ENCODE results near the gene DLG2.

DLG2 gene

DNA sequence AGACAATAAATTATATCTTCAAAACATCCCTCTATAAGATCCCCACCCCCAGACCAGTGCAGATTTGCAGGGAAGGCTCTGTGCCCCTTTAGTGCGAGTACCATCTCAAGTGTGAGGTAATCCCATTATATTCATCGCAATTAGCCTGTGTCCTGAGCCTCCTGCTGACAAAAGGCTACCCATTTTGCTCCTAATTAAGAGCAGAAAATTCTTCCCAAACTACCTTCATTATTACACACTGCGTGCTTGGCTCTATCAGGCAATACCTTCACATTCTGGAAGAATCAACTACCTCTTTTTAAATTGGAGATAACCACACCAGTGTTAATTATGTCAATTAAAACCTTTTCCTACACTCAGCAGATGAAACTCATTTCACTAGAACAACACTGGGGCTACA, 1207.5 kb downstream of the DLG2 start:
- no peak overlapping the region for H3K4me3 ChIP-seq (ENCODE audit: low read depth, low read length)
- TF ChIP-seq CTCF (IDR thresholded peaks at IDR 0.05; ENCODE audit: borderline replicate concordance, insufficient read depth, low read depth, low read length), result no peak

DNA sequence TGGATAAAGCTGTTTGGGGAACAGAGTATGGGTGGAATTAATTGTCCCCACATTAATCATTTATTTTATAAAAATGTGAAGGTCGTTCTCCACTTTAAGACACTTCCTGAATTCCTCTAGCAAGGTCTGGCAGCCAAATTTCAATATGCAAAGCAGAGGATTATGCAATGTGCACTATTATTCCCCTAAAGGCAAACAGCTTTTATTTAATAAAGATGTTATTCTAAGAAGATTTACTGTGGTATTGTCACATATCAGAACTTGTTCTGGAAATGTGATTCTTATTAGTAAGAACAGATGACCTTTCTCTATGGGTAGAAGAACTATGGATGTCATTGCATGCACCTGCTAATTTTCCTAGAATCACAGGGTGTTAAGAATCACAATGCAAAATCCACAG, 1212.2 kb downstream of the DLG2 start:
- no peak for TF ChIP-seq CTCF (IDR thresholded peaks at IDR 0.05; ENCODE audit: borderline replicate concordance, insufficient read depth, low read depth, low read length)
- no peak overlapping the region for H3K4me3 ChIP-seq (ENCODE audit: low read depth, low read length)

DNA sequence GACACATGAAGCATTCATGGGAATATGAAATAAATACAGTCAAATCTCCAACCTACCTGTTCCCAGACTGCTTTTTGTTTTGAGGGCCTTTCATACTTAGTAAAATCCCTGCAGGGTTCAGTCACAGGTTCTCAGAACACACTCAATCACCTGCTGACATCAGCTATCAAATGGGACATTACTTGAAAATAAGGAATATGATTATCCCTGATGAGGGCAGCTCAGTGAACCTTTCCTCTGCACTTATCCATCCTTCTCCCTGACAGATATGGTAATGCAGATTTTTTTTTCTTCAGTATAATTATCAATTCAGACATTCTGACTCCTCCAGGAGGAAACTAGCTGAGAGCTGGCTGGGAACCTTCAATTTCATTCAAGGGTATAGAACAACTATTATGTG, 1213.6 kb downstream of the DLG2 start:
- no peak overlapping the region for H3K4me3 ChIP-seq (ENCODE audit: low read depth, low read length)
- TF ChIP-seq CTCF (IDR thresholded peaks at IDR 0.05; ENCODE audit: borderline replicate concordance, insufficient read depth, low read depth, low read length), result no peak

DNA sequence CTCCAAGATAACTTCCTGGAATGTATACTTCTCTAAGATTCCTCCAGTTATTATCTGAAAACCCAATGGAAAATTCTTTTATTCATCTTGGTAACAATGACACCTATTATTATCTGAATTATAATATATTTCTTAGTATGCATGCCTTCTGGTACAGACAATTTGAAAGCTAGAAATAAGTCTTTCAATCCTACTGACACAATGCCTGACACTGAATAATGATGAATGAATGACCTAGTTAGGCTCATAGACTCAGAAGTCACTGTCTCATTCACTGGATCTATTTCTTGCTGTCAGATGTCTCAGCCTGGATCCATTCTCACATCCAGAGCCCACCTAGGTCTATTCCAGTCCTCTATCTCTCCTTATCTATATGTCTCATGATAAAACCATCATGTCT, 1214.3 kb downstream of the DLG2 start:
- H3K4me3 ChIP-seq (ENCODE audit: low read depth, low read length), result no peak overlapping the region

GRCh38 chr11:84408946-84409411, 1218.2 kb downstream of the DLG2 start:
- TF ChIP-seq CTCF (IDR thresholded peaks at IDR 0.05; ENCODE audit: borderline replicate concordance, insufficient read depth, low read depth, low read length), result no peak
- H3K4me3 ChIP-seq (ENCODE audit: low read depth, low read length), result no peak overlapping the region

More for the DNA sequence above, 1214.3 kb downstream of the DLG2 start:
- no peak for TF ChIP-seq CTCF (IDR thresholded peaks at IDR 0.05; ENCODE audit: borderline replicate concordance, insufficient read depth, low read depth, low read length)

DNA sequence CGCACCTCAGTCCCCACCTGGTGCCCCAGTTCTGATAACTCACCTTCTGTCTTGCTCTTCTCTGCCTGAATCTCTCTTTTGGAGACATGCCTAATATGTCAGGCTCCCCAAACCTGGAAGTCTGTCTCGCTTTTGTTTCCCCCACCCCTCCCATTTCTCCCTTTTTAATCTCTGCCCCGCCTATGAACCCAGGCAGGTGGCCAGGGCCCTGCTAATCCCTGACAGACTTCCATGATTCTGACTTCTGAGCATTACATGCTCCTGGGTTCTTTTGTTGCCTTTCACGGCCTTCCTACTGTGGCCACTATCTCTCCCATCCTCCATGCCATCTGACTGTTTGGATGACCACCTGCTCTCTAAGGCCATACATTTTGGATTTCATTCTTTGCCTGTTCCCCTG, 1220.1 kb downstream of the DLG2 start:
- no peak for TF ChIP-seq CTCF (IDR thresholded peaks at IDR 0.05; ENCODE audit: borderline replicate concordance, insufficient read depth, low read depth, low read length)
- H3K4me3 ChIP-seq (ENCODE audit: low read depth, low read length), result no peak overlapping the region

DNA sequence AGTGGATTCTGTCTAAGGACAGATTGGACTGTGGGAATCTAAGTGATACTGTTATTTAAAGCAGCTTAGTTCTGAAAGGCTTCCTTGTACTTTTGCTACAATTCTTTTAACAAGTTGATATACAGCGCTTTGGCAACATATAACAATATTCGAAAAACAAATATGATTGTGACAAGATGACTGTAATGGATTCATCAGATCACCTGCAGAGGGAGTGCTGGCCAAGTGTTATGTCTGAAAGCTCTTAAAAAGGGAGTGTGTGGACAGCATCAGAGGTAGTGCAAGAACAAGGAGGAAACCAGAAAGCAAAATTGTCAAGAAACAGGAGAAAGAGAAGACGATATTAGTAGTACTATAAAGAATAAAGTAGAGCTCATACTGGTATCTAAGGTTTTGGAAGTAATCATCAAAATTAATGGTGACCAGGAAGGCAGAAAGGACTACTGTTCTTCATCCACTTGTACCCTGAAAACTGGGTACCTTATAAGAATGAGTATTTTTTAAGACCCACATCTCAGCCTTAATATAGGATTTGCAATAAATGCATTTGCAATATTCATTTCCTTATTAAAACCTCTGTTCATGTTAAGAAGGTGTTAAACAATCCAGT, 1229.0 kb downstream of the DLG2 start:
- H3K4me3 ChIP-seq (ENCODE audit: low read depth, low read length), result no peak overlapping the region
- TF ChIP-seq CTCF (IDR thresholded peaks at IDR 0.05; ENCODE audit: borderline replicate concordance, insufficient read depth, low read depth, low read length), result peak; percentile 22; the same call in 1 of the 2 replicates

All from GM12875 (cell line).